Measurements from ENCODE around the gene TNS1. TPM values are rescaled to one million over a fixed set of nuclear protein-coding genes. Genes with fewer than 3 reads are reported as not detected.

TNS1 gene
- total RNA-seq, 1 donor: 48.9 TPM

GRCh38 chr2:217833439-217833838 lies 169.4 kb downstream of the TNS1 start:
- peak; percentile 21 for DNase-seq (ENCODE audit: insufficient read length, low spot score, missing footprints)
- Histone ChIP-seq H3K9me3 (ENCODE audit: low read depth, low read length) (no peaks in the 10 kb centered on the region), H3K27ac (ENCODE audit: low read depth, low read length) (no peak overlapping the region), H4K20me1 (ENCODE audit: insufficient read depth, low read length) (peaks cover 23% of the 10 kb centered on the region), H3K27me3 (ENCODE audit: insufficient read depth, low read length) (no peaks in the 10 kb centered on the region), H3K36me3 (ENCODE audit: insufficient read depth, low read length) (peaks cover 65% of the 10 kb centered on the region), H3K79me2 (ENCODE audit: insufficient read depth, low read length) (no peaks in the 10 kb centered on the region), H3K4me1 (ENCODE audit: insufficient read depth, low read length) (peaks cover 12% of the 10 kb centered on the region), H2AFZ (ENCODE audit: low read length) (no peak overlapping the region), H3K4me2 (ENCODE audit: insufficient read depth, low read length) (no peak overlapping the region), H3K4me3 (ENCODE audit: insufficient read depth, low read length) (no peak overlapping the region)
- TF ChIP-seq CTCF (IDR thresholded peaks at IDR 0.05; ENCODE audit: extremely low read depth, low read depth, low read length): no peak

- H4K20me1 ChIP-seq (ENCODE audit: insufficient read depth, low read length): peaks cover 20% of the 10 kb centered on the region
- H3K27ac ChIP-seq (ENCODE audit: low read depth, low read length): no peak overlapping the region
- H3K27me3 ChIP-seq (ENCODE audit: insufficient read depth, low read length): no peaks in the 10 kb centered on the region
- H3K4me2 ChIP-seq (ENCODE audit: insufficient read depth, low read length): no peak overlapping the region
- no peaks in the 10 kb centered on the region for H3K9me3 ChIP-seq (ENCODE audit: low read depth, low read length)
- H3K4me3 ChIP-seq (ENCODE audit: insufficient read depth, low read length): no peak overlapping the region
- H3K4me1 ChIP-seq (ENCODE audit: insufficient read depth, low read length): peaks cover 14% of the 10 kb centered on the region
- no peaks in the 10 kb centered on the region for H3K79me2 ChIP-seq (ENCODE audit: insufficient read depth, low read length)
- H2AFZ ChIP-seq (ENCODE audit: low read length): no peak overlapping the region
- no peak for TF ChIP-seq CTCF (IDR thresholded peaks at IDR 0.05; ENCODE audit: extremely low read depth, low read depth, low read length)
- no peak for DNase-seq (ENCODE audit: insufficient read length, low spot score, missing footprints)
- peaks cover 65% of the 10 kb centered on the region for H3K36me3 ChIP-seq (ENCODE audit: insufficient read depth, low read length)
Observed at GRCh38 chr2:217832987-217833386, 169.8 kb downstream of the TNS1 start.

GRCh38 chr2:217832115-217832514 lies 170.7 kb downstream of the TNS1 start:
- H3K36me3 ChIP-seq (ENCODE audit: insufficient read depth, low read length): peaks cover 64% of the 10 kb centered on the region
- no peaks in the 10 kb centered on the region for H3K9me3 ChIP-seq (ENCODE audit: low read depth, low read length)
- no peaks in the 10 kb centered on the region for H3K79me2 ChIP-seq (ENCODE audit: insufficient read depth, low read length)
- peak; percentile 8 for DNase-seq (ENCODE audit: insufficient read length, low spot score, missing footprints)
- H2AFZ ChIP-seq (ENCODE audit: low read length): no peak overlapping the region
- H3K4me2 ChIP-seq (ENCODE audit: insufficient read depth, low read length): no peak overlapping the region
- no peaks in the 10 kb centered on the region for H3K27me3 ChIP-seq (ENCODE audit: insufficient read depth, low read length)
- H4K20me1 ChIP-seq (ENCODE audit: insufficient read depth, low read length): peaks cover 18% of the 10 kb centered on the region
- TF ChIP-seq CTCF (IDR thresholded peaks at IDR 0.05; ENCODE audit: extremely low read depth, low read depth, low read length): no peak
- H3K4me1 ChIP-seq (ENCODE audit: insufficient read depth, low read length): peaks cover 20% of the 10 kb centered on the region
- no peak overlapping the region for H3K4me3 ChIP-seq (ENCODE audit: insufficient read depth, low read length)
- H3K27ac ChIP-seq (ENCODE audit: low read depth, low read length): no peak overlapping the region

GRCh38 chr2:217831306-217831705 lies 171.5 kb downstream of the TNS1 start:
- Histone ChIP-seq H3K27ac (ENCODE audit: low read depth, low read length) (no peak overlapping the region), H2AFZ (ENCODE audit: low read length) (no peak overlapping the region), H3K27me3 (ENCODE audit: insufficient read depth, low read length) (no peaks in the 10 kb centered on the region), H3K4me3 (ENCODE audit: insufficient read depth, low read length) (no peak overlapping the region), H3K9me3 (ENCODE audit: low read depth, low read length) (no peaks in the 10 kb centered on the region), H3K4me1 (ENCODE audit: insufficient read depth, low read length) (peaks cover 17% of the 10 kb centered on the region), H3K4me2 (ENCODE audit: insufficient read depth, low read length) (no peak overlapping the region), H3K79me2 (ENCODE audit: insufficient read depth, low read length) (no peaks in the 10 kb centered on the region), H3K36me3 (ENCODE audit: insufficient read depth, low read length) (peaks cover 68% of the 10 kb centered on the region), H4K20me1 (ENCODE audit: insufficient read depth, low read length) (peaks cover 13% of the 10 kb centered on the region)
- no peak for DNase-seq (ENCODE audit: insufficient read length, low spot score, missing footprints)
- no peak for TF ChIP-seq CTCF (IDR thresholded peaks at IDR 0.05; ENCODE audit: extremely low read depth, low read depth, low read length)
